Right hindlimb (tissue), 1 donor: ENCODE data around the gene ALPK1.
"Not testable (repeated sequence)": the region's sequence is repeated elsewhere in the genome, so short reads cannot be mapped to it uniquely, and the experiment has no call there.

ENCODE experiments used
- DNase-seq: peaks from one replicate; pipeline ENCODE4 v3.0.0-alpha.2; 2018

Gene ALPK1

DNA sequence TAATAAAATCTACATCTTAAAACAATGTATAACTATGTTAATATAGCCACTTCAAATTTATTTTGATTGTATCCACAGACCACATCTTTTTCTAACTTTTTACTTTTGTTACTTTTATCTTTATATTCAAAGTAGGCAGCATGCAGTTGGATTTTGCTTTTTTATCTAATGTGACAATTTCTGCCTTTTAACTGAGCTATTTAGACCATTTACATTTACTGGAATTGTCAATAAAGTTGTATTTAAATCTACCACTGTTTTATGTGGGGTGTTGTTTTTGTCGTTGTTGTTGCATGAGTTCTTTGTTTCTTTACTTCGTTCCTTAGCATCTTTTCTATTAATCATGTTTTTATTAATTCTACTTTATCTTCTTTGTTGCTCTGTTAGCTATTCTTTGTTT, 176.8 kb downstream of the ALPK1 start:
- no peak for DNase-seq

GRCh38 chr4:112485930-112486329, 188.8 kb downstream of the ALPK1 start:
- DNase-seq, result no peak

DNA sequence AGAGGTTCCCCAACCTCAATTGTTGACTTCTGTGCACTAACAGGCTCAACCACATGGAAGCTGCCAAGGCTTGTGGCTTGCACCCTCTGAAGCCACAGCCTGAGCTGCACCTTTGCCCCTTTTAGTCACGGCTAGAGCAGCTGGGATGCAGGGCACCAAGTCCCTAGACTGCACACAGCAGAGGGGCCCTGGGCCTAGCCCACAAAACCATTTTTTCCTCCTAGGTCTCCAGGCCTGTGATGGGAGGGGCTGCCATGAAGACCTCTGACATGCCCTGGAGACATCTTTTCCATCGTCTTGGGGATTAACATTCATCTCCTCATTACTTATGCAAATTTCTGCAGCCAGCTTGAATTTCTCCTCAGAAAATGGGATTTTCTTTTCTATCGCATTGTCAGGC, 193.6 kb downstream of the ALPK1 start:
- not testable (repeated sequence) for DNase-seq
